Caco-2 (cell line): ENCODE measurements around the gene IGFALS. TPM values are rescaled to one million over a fixed set of nuclear protein-coding genes. Genes with fewer than 3 reads are reported as not detected.
A peak's percentile ranks its signal among the peaks of the same experiment; 100 is the strongest.

ENCODE experiments used
- BruUV-seq: library from RNA; stranded (reverse); fragments of 400-500 nt; replicated peaks from 2 replicates; lab custom pipeline; 2021; lab: Mats Ljungman, UMichigan
- CTCF ChIA-PET: fragments of 300-600 bp; sonication (Branson Sonifier 250); formaldehyde crosslinking; loops from one replicate; lab custom pipeline; 2022; ENCODE audit warnings: antibody characterized with exemption; lab: Charles Lee
- POLR2A ChIA-PET: fragments of 300-600 bp; sonication (Branson Sonifier 250); formaldehyde crosslinking; loops from one replicate; lab custom pipeline; 2022; ENCODE audit warnings: antibody characterized with exemption; lab: Charles Lee
- DNase-seq, 2 experiments: peaks; one replicate each; pipeline versions ENCODE4 v3.0.0 to v3.0.0-alpha.2; 2020 to 2022
- H3K27me3 ChIP-seq: replicated peaks from 2 replicates; pipeline ENCODE4 v1.6.0; 2011; ENCODE audit warnings: low read length; ENCODE audit not compliant: control insufficient read depth, insufficient read depth
- H3K36me3 ChIP-seq: 2 replicates; pipeline ENCODE4 v1.5.1; 2011; ENCODE audit warnings: low read length; ENCODE audit not compliant: control insufficient read depth, insufficient read depth
- H3K4me1 ChIP-seq: fragments of 250-450 bp; sonication (Bioruptor Pico); 2 replicates; pipeline ENCODE4 v1.5.1; 2020; ENCODE audit warnings: mild to moderate bottlenecking
- H3K4me3 ChIP-seq: 2 replicates; pipeline ENCODE4 v1.5.1; 2011; ENCODE audit warnings: low read depth, mild to moderate bottlenecking, control low read depth, low read length
- H3K9me3 ChIP-seq: fragments of 250-450 bp; sonication (Bioruptor Pico); 2 replicates; pipeline ENCODE4 v1.5.1; 2020; ENCODE audit warnings: mild to moderate bottlenecking, moderate library complexity
- H3K27ac Mint-ChIP-seq: one replicate; pipeline ENCODE4 v1.8.0; 2022; ENCODE audit warnings: mixed read lengths; ENCODE audit not compliant: unreplicated experiment
- H3K27me3 Mint-ChIP-seq: one replicate; pipeline ENCODE4 v1.8.0; 2022; ENCODE audit warnings: mixed read lengths; ENCODE audit not compliant: insufficient read depth, unreplicated experiment
- H3K36me3 Mint-ChIP-seq: one replicate; pipeline ENCODE4 v1.8.0; 2022; ENCODE audit warnings: mild to moderate bottlenecking, mixed read lengths; ENCODE audit not compliant: insufficient read depth, unreplicated experiment
- H3K4me1 Mint-ChIP-seq: one replicate; pipeline ENCODE4 v1.8.0; 2022; ENCODE audit warnings: low read depth, mixed read lengths; ENCODE audit not compliant: unreplicated experiment
- H3K4me3 Mint-ChIP-seq: one replicate; pipeline ENCODE4 v1.8.0; 2022; ENCODE audit warnings: mild to moderate bottlenecking, moderate library complexity, mixed read lengths; ENCODE audit not compliant: unreplicated experiment
- H3K9me3 Mint-ChIP-seq: one replicate; pipeline ENCODE4 v1.8.0; 2022; ENCODE audit warnings: mixed read lengths; ENCODE audit not compliant: unreplicated experiment
- intact Hi-C: fragments of 100-400 bp; cut with micrococcal nuclease; formaldehyde crosslinking; loops from one replicate; pipeline ENCODE4 v1.10.0; 2022; ENCODE audit not compliant: unreplicated experiment
- total RNA-seq: library from RNA; stranded (reverse); gene quantifications from 2 replicates; pipeline ENCODE4 v1.2.3, GENCODE V29; 2022
- TF ChIP-seq, protein P1 (sequence below), 2 experiments: fragments of 200-600 bp in 1 of 2; IDR thresholded peaks; 1 replicate in 1 of 2; 2 replicates in 1 of 2; pipeline versions ENCODE4 v1.5.1 to v1.8.0; 2011 to 2022; ENCODE audit warnings: antibody characterized with exemption in 1 of 2, control low read depth in 1 of 2, inconsistent platforms in 1 of 2, low read depth in 1 of 2, low read length in 1 of 2, mild to moderate bottlenecking in 1 of 2, moderate library complexity in 1 of 2; ENCODE audit not compliant: insufficient read depth in 1 of 2, severe bottlenecking in 1 of 2, unreplicated experiment in 1 of 2

The IGFALS gene
- total RNA-seq, 1 experiment from 2014 or later, result not detected

- Mint-ChIP-seq H3K27me3 (no peaks in the 10 kb centered on the region), H3K4me1 (no peaks in the 10 kb centered on the region), H3K9me3 (no peaks in the 10 kb centered on the region), H3K27ac (no peak overlapping the region), H3K4me3 (no peak overlapping the region), H3K36me3 (no peaks in the 10 kb centered on the region)
- DNase-seq, result no peak
- Histone ChIP-seq H3K36me3 (no peaks in the 10 kb centered on the region), H3K4me1 (no peaks in the 10 kb centered on the region), H3K9me3 (peaks cover 14% of the 10 kb centered on the region; the same call in 1 of the 2 replicates), H3K27me3 (no peaks in the 10 kb centered on the region), H3K4me3 (no peak overlapping the region)
- POLR2A ChIA-PET, result no interaction called here
- CTCF ChIA-PET, result no interaction called here
- TF ChIP-seq, protein P1, sequence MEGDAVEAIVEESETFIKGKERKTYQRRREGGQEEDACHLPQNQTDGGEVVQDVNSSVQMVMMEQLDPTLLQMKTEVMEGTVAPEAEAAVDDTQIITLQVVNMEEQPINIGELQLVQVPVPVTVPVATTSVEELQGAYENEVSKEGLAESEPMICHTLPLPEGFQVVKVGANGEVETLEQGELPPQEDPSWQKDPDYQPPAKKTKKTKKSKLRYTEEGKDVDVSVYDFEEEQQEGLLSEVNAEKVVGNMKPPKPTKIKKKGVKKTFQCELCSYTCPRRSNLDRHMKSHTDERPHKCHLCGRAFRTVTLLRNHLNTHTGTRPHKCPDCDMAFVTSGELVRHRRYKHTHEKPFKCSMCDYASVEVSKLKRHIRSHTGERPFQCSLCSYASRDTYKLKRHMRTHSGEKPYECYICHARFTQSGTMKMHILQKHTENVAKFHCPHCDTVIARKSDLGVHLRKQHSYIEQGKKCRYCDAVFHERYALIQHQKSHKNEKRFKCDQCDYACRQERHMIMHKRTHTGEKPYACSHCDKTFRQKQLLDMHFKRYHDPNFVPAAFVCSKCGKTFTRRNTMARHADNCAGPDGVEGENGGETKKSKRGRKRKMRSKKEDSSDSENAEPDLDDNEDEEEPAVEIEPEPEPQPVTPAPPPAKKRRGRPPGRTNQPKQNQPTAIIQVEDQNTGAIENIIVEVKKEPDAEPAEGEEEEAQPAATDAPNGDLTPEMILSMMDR (IDR thresholded peaks at IDR 0.05; ENCODE audit: insufficient read depth in 1 of 2, low read depth in 1 of 2, low read length in 1 of 2, severe bottlenecking in 1 of 2, unreplicated experiment in 1 of 2), result no peak
- BruUV-seq, result no TSS peak
- intact Hi-C loops, result no loop called here
These were observed 1.6 kb upstream of the IGFALS start for GRCh38 chr16:1794908-1795666.

GRCh38 chr16:1794221-1794871 lies 841 bp upstream of the IGFALS start:
- no TSS peak for BruUV-seq
- CTCF ChIA-PET, result interaction anchor here (2.1 kb wide), 1 partner anchor 12 kb away, joined by 5 read pairs; the partner anchor contains the start of genes NUBP2 and SPSB3

More at GRCh38 chr16:1794221-1794871, 841 bp upstream of the IGFALS start:
- POLR2A ChIA-PET, result no interaction called here
- H3K4me3 Mint-ChIP-seq, result no peak overlapping the region
- H3K9me3 ChIP-seq, result peaks cover 14% of the 10 kb centered on the region; the same call in 1 of the 2 replicates
- no peaks in the 10 kb centered on the region for H3K4me1 ChIP-seq
- no peaks in the 10 kb centered on the region for H3K9me3 Mint-ChIP-seq
- H3K4me3 ChIP-seq, result no peak overlapping the region
- H3K27me3 ChIP-seq, result no peaks in the 10 kb centered on the region
- H3K4me1 Mint-ChIP-seq, result no peaks in the 10 kb centered on the region
- H3K27me3 Mint-ChIP-seq, result no peaks in the 10 kb centered on the region
- H3K36me3 ChIP-seq, result no peaks in the 10 kb centered on the region
- intact Hi-C loops, result no loop called here
- no peak overlapping the region for H3K27ac Mint-ChIP-seq
- peaks cover under 1% of the 10 kb centered on the region for H3K36me3 Mint-ChIP-seq
- peak in 1 of 2 experiments; percentile 35 for DNase-seq
- TF ChIP-seq, protein P1 (IDR thresholded peaks at IDR 0.05; ENCODE audit: insufficient read depth in 1 of 2, low read depth in 1 of 2, low read length in 1 of 2, severe bottlenecking in 1 of 2, unreplicated experiment in 1 of 2), result no peak
